ENCODE measurements around the gene GALNT12.

The GALNT12 gene

DNA sequence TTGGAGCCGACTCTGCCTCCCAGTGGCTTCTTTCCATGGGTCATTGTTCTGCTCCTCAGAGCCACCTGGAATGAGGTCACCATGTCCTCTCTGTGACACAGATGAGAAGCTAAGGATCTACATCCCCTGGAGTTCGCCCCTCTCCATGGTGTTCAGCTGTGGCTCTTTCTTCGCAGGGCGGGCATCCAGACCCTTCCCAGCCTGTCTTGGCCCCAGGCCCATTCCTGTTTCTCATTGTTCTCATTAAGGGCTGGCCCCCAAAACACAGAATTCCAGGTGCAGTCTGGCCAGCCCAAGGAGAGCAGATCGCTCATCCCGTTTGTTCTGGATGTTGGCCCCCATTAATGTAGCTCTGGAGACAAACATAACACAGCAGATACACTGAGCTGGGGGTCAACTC lies 69.8 kb downstream of the GALNT12 start:
- no peak for DNase-seq (ENCODE audit: low read depth in 1 of 2, low spot score in 1 of 2)

DNA sequence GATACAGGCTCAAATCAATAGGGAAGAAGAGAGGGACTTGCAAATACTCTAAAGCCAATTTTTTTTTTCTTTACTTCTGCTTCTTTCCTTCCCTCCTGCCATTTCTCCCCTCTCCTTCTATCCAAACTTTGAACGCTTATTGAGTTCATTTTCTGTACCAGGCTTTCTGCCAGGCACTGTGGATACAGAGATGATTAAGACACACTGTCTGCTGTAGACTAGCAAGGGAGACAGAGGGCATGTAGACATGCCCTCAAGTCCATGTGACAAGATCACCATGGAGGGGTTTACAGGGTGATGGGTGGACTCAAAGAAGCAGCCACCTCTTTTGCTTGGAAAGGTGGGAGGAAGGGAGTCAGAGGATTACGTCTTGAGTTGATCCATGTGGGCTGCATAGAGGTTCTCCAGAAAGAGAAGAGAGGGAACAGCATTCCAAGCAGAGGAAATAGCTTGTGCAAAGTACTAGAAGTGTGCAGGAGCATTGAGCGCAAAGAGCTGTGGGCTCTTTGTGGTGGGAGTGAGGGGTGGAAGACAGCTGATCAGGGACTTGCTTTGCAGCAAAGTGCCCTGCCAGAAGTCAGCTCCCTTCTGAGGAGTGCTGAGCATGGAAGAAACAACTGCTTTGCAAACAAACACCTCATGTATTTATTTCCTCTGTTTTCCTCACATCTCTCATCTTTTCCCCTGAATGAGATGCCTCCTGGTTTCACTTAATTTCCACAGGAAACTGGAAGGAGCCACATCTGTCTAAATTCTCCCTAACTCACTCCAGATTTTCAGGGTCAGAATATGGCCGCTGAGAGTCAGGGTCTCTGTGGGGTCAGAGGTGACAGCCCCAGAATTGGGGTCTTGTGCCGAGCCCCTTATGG lies 71.9 kb downstream of the GALNT12 start:
- no peak for DNase-seq (ENCODE audit: low read depth in 1 of 2, low spot score in 1 of 2)

DNA sequence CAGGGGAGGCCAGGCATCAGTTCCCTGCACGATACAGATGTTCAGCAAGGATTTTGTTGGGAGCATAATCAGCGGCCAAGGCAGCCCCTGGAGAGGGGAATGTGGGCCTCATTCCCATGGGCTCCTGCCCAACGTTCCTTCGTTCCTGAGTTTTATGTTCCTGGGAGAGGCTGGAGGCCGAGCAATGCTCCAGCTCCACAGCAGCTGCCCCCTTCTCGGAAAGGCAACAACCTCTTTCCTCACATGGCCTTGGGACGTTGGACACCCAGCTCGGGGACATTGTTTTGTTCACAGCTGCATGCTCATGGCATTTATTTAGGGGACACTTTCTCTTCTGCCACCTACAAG lies 72.5 kb downstream of the GALNT12 start:
- no peak for DNase-seq (ENCODE audit: low read depth in 1 of 2, low spot score in 1 of 2)

DNA sequence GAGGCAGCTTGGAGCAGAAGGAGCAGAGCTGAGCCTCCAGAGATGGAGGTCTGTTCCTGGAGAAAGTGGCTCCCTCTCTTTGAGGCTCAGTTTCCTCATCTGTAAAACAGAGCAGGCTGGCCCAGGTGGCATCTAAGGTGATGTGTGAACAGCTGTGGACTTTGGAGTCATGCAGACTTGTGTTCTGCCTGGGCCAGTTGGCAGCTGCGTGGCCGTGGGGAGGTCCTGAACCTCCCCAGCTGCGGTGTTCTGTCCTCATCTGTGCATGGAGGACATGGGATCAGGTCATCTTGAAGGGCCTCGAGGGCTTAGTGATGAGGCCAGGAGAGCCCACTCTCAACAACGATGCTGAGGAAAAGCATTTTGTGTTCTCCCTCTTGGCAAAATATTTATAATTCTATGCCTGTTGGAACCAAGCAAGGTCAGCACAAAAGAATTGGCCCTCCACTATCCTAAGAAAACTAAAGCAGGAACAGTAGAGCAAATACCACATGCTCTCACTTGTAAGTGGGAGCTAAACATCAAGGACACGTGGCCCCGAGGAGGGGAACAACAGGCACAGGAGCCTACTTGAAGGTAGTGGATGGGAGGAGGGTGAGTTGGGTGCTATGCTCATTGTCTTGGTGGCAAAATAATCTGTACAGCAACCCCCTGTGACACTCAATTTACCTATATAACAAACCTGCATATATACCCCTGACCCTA lies 73.0 kb downstream of the GALNT12 start:
- DNase-seq (ENCODE audit: low read depth in 1 of 2, low spot score in 1 of 2): no peak

DNA sequence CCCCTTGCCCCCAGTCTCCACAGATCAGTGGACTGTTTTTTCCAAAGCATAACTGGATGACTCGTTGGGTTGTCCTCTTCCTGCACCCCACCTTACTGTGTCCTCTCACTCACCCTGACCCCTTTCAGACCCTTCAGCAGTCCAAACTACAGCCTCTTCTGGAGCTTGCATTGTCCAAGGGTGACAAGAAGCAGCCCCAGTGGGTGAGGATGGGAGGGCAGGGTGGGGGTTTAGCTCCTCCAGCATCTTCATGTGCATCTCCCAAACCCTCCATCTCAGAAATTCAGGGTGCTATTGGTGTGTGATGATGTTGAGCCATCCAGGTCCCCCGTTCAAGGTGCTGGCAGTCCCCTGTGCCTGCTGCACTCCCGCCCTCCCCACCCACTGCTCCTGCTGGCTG lies 73.9 kb downstream of the GALNT12 start:
- no peak for DNase-seq (ENCODE audit: low read depth in 1 of 2, low spot score in 1 of 2)

DNA sequence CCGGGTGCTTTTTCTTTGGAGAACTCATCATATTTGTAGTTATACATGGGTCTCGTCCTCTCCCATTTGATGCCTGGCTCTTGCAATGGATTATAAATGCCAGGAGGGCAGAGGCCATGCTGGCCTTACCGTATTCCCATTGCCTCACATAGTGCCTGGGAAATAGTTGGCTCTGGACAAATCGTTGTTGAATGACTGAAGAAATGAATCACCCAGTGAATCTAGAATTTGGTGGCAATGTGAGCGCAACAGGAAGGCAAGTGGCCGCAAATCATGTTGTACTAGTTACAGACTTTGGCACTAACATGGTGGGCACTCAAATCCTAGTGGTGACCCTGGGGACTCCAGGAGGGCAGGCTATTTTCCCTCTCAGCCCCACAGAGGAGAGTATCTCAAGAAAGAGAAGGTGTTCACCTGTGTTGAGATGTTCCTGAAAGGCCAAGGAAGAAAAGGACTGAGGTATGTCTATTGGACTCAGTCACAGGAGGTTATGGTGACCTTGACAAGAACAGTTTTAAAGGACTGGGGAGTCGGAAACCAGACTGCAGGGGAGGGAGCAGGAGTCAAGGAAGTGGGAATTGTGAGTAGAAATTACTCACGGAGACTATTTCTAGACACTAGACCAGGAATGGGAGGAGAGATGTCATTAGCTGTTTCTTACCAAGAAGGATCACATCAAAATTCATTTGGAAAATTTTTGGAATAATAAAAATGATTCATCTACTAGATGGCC lies 74.5 kb downstream of the GALNT12 start:
- DNase-seq (ENCODE audit: low read depth in 1 of 2, low spot score in 1 of 2): no peak

DNA sequence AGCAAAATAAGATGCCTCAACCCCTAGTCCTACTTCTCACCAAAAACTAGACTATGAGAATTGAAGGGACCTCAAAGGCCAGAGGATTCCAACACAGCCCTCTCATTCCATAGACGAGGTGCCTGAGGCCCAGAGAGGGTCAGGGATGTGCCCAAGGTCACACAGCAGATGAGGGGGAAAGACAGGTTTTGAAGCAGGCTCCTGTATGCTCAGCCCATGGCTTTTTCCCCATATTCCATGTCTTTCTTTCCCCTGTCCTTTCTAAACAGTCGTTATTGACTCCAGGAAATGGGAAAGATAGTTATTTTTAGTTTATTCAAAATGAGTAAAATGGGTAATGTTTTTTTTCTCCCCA lies 75.1 kb downstream of the GALNT12 start:
- no peak for DNase-seq (ENCODE audit: low read depth in 1 of 2, low spot score in 1 of 2)

DNA sequence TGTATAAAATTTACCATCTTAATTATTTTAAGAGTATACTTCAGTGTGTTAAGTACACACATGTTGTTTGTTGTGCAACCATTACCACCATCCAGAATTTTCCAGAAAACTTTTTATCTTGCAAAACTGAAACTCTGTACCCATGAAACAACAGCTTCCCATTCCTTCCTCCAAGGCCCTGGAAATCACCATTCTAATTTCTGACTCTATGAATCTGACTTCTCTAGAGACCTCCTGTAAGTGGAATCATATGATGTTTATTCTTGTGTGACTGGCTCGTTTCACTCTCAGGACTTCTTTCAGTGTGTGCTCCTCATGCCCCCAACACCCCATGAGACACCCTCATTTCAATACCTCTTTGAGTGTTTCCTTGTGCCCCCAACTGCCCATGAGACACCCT lies 75.8 kb downstream of the GALNT12 start:
- DNase-seq (ENCODE audit: low read depth in 1 of 2, low spot score in 1 of 2): no peak

DNA sequence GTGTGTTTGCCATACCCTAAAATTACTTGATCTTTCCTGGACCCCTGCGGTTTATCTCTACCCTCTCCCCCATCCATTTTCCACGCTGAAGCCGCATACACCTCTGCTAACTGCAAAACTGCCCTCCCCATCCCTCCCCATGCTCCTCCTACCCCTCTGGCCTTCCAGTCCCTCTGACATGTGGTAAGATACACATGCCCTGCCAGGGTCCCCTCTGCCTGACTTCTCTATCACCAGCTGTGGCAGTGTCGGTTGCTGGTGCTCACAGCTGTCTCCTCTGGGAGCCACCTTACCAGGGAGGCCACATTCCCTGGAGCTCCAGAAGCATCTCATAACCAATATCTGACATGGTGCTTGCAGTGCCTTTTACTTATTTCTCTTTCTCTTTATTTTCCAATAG lies 77.4 kb downstream of the GALNT12 start:
- no peak for DNase-seq (ENCODE audit: low read depth in 1 of 2, low spot score in 1 of 2)

DNA sequence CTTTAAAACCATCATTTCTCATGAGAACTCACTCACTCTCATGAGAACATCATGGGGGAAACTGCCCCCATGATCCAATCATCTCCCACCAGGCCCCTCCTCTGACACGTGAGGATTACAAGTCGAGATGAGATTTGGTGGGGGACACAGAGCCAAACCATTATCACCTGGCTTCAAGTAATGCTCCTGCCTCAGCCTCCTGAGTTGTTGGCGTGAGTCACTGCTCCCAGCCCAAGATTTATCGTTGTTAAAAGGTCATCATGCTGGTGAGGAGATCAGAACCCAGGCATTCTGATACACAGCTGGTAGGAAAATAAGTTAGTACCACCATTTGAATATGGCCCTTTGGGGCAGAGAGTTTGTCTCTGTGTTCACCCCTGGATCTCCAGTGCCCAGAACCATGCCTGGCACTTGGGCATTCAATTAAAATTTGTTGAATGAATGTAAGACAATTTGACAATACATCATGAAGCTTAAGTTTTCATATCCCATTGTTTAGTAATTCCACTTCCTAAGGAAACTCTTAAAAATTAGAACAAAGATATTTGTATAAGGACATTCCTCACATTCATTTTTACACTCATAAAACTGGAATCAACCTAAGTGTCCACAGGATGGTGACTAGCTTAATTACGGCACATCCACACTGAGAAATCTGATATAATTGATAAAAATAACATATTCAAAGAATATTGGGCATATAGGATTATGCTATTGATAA lies 78.3 kb downstream of the GALNT12 start:
- no peak for DNase-seq (ENCODE audit: low read depth in 1 of 2, low spot score in 1 of 2)

DNA sequence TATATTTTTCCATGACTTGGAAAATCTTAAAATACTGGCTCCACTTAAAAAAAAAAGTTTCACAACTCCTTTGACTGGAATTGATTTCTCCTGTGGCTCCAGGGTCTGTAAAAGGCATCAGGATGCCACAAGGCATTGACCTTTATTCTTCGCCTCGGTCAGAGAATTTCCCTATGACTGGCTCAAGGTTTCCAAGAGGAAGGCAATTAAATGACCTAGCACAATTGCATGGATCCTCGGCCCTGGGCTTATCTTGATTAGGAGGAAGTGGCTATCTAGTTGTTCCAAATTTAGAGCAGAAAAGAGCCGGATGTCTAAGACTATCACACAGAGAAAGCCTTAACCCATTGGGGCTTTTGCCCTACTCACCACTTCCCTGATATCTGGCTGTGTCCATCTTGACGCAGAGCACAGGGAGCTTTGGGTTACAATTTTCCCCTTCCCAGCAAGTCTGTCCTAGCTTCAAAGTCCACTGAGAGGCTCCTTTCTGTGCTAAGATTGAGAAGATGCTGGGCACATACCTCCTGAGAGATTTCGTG lies 79.3 kb downstream of the GALNT12 start:
- no peak for DNase-seq (ENCODE audit: low read depth in 1 of 2, low spot score in 1 of 2)

DNA sequence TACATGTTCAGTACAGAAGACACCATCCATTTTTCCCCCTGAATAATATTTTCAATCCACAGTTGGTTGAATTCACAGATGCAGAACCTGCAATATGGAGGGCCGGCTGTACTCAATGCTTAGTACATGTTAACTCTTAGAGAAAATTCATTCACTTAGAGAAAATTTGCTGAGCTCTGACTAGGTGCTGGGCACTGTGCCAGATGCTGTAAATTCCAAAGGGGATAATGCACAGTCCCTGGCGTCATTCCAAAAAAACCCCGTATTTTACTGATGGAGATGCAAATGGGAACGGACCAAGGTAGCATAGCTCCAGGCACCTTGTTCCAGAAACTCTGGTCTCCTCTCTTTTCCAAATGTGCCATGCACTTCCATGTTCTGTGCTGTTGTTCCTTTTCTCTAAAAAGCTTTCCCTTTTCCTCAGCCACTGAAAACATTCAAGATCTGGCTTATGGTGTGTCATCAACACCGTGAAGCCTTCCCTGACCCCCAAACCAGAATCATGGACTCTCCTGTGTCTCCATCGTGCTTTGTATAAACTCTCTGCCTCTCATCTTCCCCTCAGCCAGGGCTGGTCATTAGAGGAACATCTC lies 80.5 kb downstream of the GALNT12 start:
- DNase-seq (ENCODE audit: low read depth in 1 of 2, low spot score in 1 of 2): no peak

DNA sequence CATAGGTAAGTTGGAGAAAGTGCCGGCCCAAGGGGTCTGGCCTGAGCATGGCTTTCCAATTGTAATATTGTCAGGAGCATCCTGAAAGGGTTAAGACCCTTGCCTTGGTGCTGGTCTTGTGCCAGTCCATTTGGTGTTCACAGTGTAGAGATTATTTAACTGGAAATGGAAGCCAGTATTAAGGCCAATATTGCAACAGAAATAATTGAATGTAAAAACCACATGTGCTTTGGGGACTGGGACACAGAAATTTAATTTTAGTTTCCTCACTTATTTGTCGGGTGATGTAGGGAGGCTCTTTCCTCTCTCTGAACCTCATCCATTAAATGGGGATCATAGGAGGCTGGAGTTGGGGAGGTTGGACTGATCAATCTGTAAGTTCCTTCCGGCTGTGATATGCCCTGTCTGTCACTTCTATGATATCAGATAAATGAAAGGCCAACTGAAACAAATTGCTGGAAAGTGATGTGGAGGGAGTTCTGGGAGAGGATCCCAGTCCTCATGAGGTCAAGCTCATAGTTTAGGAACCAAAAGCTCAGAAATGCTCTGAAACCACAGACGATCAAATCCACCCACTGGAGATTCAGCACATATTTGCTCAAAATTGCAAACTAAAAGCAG lies 81.4 kb downstream of the GALNT12 start:
- DNase-seq (ENCODE audit: low read depth in 1 of 2, low spot score in 1 of 2): no peak

DNA sequence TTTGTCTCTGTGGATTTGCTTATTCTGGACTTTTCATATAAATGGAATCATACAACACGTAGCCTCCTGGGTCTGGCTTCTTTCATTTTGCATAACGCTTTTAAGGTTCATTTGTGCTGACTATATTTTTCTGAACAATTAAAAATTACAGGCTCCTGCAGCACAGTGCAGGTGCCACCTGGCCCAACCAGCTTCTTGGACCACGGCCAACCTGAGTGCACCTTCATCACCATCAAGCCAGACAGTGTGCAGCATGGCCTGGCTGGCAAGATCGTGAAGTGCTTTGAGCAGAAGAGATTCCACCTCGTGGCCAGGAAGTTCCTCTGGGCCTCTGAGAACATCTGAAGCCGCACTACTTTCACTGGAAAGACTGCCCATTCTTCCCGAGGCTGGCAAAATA lies 82.8 kb downstream of the GALNT12 start:
- no peak for DNase-seq (ENCODE audit: low read depth in 1 of 2, low spot score in 1 of 2)

DNA sequence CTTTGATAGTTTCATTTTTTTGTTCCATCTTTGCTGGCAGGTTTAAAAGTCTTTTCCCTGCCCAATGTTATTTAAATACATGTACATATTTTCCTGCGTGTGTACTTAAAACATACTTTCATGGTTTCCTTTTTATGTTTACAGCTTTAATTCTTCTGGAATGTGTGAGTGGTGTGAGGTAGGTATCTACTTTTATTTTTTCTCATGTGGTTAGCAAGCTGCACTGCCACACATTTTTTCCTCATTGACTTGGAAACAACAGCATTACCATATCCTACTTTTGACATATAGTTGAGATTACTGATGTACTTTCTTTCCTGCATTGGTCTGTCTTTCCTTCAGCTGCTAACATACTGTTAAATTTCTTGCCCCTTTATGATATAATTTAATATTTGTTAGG lies 84.8 kb downstream of the GALNT12 start:
- DNase-seq (ENCODE audit: low read depth in 1 of 2, low spot score in 1 of 2): no peak

DNA sequence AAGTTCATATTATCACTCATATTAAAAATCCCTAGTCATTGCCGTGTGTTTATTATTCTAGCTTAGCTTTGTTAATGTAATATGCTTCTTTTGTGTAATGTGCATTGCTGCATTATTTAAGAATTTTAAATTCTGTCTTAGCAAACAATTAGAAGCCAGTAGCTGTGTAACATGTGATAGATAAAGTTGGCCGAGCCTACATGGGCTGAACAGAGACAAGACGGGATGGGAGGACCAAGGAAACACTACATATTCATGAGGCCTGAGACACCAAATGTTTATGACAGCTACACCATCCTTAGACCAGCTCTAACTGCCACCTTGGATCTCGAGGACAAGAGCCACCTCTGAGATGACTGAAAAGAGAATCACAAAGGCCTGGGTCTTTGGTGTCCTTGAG lies 85.2 kb downstream of the GALNT12 start:
- no peak for DNase-seq (ENCODE audit: low read depth in 1 of 2, low spot score in 1 of 2)

DNA sequence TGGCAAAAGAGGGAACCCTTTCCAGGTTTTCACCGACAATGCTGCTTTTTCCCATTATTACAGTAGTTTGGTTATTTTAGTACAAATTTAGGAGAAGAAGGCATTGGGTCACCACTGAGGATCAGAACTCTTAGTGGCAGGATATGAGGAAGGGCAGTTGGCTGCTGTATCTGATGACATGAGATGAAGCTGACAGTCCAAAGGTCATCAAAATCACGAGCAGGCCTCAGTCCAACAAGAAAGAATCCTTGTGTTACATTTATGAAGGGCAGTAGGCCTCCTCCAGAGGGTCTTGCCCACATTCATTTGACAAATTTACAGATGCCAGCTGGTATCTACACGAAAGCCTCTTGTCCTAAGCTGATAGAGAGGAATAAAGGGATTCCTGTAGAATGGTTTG lies 86.7 kb downstream of the GALNT12 start:
- no peak for DNase-seq (ENCODE audit: low read depth in 1 of 2, low spot score in 1 of 2)

DNA sequence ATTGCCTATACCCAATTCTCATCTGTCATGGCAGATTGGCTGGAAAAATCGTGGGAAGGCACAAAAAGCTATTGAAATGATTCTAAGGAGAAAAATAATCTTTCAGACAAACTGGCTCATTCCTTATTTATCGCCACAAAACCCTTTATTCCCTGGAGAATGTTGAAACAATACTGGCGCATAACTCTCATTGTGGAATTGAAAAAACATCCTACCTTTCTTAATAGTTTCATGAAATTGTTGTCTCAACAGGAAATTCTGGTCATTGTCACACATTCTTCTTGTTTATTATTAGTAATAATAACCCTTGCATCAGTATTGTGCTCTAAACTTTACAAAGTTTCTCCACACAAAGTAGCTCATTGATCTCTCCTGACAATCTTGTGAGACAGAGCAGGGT lies 87.3 kb downstream of the GALNT12 start:
- DNase-seq (ENCODE audit: low read depth in 1 of 2, low spot score in 1 of 2): no peak

DNA sequence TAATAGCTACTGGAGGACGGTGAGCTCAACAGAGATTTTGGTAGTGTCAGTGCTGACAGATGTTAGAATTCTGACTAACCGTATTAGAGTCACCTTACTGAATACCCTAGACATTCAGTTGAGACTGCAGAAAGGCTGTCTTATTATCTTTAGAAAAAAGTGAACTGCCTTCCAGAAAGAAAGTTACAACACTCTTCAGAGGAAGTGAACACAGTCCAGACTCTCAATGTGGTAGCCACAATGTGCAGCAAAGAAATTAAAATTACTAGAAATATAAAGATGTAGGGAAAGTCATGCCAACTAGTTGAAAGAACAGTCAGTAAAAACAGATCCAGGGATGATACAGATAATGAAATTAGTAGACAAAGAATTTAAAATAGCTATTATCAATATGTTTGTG lies 89.2 kb downstream of the GALNT12 start:
- DNase-seq (ENCODE audit: low read depth in 1 of 2, low spot score in 1 of 2): no peak

DNA sequence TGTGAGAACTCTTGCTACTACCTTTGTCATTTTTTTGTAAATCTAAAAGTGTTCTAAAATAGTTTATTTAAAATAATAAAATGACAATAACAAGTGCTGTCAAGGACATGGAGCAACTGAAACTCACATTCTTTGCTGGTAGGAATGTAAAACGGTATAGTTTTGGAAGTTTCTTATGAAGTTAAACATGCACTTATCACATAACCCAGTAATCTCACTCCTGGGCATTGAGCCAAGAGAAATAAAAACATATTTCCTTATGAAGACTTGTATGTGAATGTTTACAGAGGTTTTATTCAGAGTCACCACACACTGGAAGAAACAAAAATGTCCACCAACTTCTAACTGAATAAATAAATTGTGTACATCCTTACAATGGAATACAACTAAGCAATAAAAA lies 90.3 kb downstream of the GALNT12 start:
- DNase-seq (ENCODE audit: low read depth in 1 of 2, low spot score in 1 of 2): no peak
